Heart right ventricle (tissue), 16 donors: Measurements from ENCODE around the gene GPT2. TPM values are rescaled to one million over a fixed set of nuclear protein-coding genes. Genes with fewer than 3 reads are reported as not detected.
A peak's percentile ranks its signal among the peaks of the same experiment; 100 is the strongest.

Experiments
- ATAC-seq, 8 donors: fragments of 200-7000 bp; cut with Tn5 transposase; one replicate each; pipeline ENCODE4 v1.9.1; 2020; ENCODE audit warnings: mild to moderate bottlenecking in 8 of 8, moderate library complexity in 8 of 8, moderate number of reproducible peaks in 1 of 8
- DNase-seq, 2 donors: peaks; one replicate each; pipeline ENCODE4 v3.0.0-alpha.2; 2020
- H3K27ac ChIP-seq, 10 donors: fragments of 200-600 bp; sonication (generic) in 2 of 10; one replicate each; pipeline versions ENCODE4 v1.5.0 to v1.8.0; 2020 to 2022; ENCODE audit warnings: mild to moderate bottlenecking in 3 of 10
- H3K27me3 ChIP-seq, 7 donors: fragments of 200-600 bp; one replicate each; pipeline ENCODE4 v1.8.0; 2021 to 2022; ENCODE audit warnings: mild to moderate bottlenecking in 2 of 7
- H3K36me3 ChIP-seq, 9 donors: fragments of 200-600 bp; sonication (generic) in 1 of 9; one replicate each; pipeline versions ENCODE4 v1.5.0 to v1.8.0; 2020 to 2022; ENCODE audit warnings: mild to moderate bottlenecking in 2 of 9
- H3K4me1 ChIP-seq, 9 donors: fragments of 200-600 bp; sonication (generic) in 1 of 9; one replicate each; pipeline versions ENCODE4 v1.5.0 to v1.8.0; 2020 to 2022; ENCODE audit warnings: mild to moderate bottlenecking in 4 of 9
- H3K4me3 ChIP-seq, 10 donors: fragments of 200-600 bp; sonication (generic) in 2 of 10; one replicate each; pipeline versions ENCODE4 v1.5.0 to v1.8.0; 2020 to 2022; ENCODE audit warnings: mild to moderate bottlenecking in 7 of 10, moderate library complexity in 2 of 10
- H3K9me3 ChIP-seq, 11 donors: fragments of 200-600 bp in 10 of 11; sonication (generic) in 2 of 11; one replicate each; pipeline versions ENCODE4 v1.5.0 to v1.8.0; 2013 to 2022; ENCODE audit warnings: mild to moderate bottlenecking in 2 of 11, control low read depth in 1 of 11, moderate library complexity in 1 of 11
- CTCF ChIP-seq, 9 donors: fragments of 200-600 bp; sonication (generic) in 2 of 9; IDR thresholded peaks; one replicate each; pipeline versions ENCODE4 v1.5.0 to v1.8.0; 2021 to 2022; ENCODE audit warnings: antibody characterized with exemption in 9 of 9, mild to moderate bottlenecking in 5 of 9, moderate library complexity in 1 of 9
- WGBS, 2 donors: extraction: QIAGEN DNeasy Blood & Tissue Kit; methylation state at CpG; one replicate each; pipeline ENCODE4 v1.1.7; 2013; ENCODE audit warnings: inconsistent platforms in 1 of 2; 5-methylcytosine and 5-hydroxymethylcytosine counted together
- intact Hi-C, 10 donors: fragments of 100-400 bp; cut with DNase I; formaldehyde crosslinking; loops; one replicate each; pipeline versions ENCODE4 v1.11.1 to v1.14.2; 2022
- long read RNA-seq, 3 donors: library from polyadenylated mRNA; unstranded; transcript quantifications; one replicate each; pipeline ENCODE4 v2.0.0, GENCODE V29; 2020 to 2021
- polyA plus RNA-seq, 2 donors: library from polyadenylated mRNA; stranded (reverse); fragments of 200-250 nt; gene quantifications; one replicate each; pipeline ENCODE4 v1.2.3, GENCODE V29; 2013
- total RNA-seq, 10 donors: library from RNA; stranded (reverse); fragmentation: NEBNext Ultra II Directional in 3 of 10; extraction: Animal tissue kit (Norgen Biotek cat#: 25700) in 3 of 10; gene quantifications; one replicate each; pipeline versions ENCODE4 v1.2.1 to v1.2.4, GENCODE V29; 2021 to 2023
- donor health status: Arrhythmogenic right ventricular cardiomyopathy.
- donor health status: ischemic (EF 13 %, LVEDD 7.1; RV severe dilation, severe dysfunction).
- donor health status: healthy with polysubstance abuse.
- donor health status: DM: no; HTN: yes; CAD: no.
- donor health status: DM: no; HTN: no; CAD: no.
- donor health status: ischemic (EF 25% LVEDD 6.9; RV normal size, moderate dysfunction).
- donor health status: ischemic (EF 25% LVEDD 5.7; RV mildly dilated, moderate dysfunction).
- donor health status: healthy.
- donor health status: DM: yes; HTN: yes; CAD: no.
- donor health status: Ischemic cardiomyopathy.
- donor health status: ischemic (EF 35%, LVEDD 5.7; RV mildly dilated, moderate dysfunction).
- donor health status: nonischemic (EF 11% LVEDD 7.7; RV severe dilation, severe dysfunction).
- donor health status: DM: yes; HTN: yes; CAD: no.
- donor health status: PGD.
- donor health status: ischemic (EF 29% LVEDD 5.4; RV normal size, mild dysfunction).
- donor health status: nonischemic (EF 23%, LVEDD 6.1; RV moderate dilation, normal function).

GPT2 gene
- total RNA-seq (10 to 100 TPM in 9 of 10 donors, 1 to 10 TPM in 1; 8.6 to 23.7 (median 18.7) TPM), polyA plus RNA-seq (1 to 10 TPM; 6.7 to 8.0 TPM)
- long read RNA-seq, donor 1, transcript GPT2-201 (12 exons, 3,984 nt), result major isoform, 49 of 71 reads
- long read RNA-seq, donor 1, partial matches to known transcripts, result 8 of 71 reads
- long read RNA-seq, donor 1, other reads (novel, unspliced or antisense), result 14 of 71 reads
- long read RNA-seq, donor 2, transcript GPT2-201 (12 exons, 3,984 nt), result major isoform, 50 of 86 reads
- long read RNA-seq, donor 2, partial matches to known transcripts, result 12 of 86 reads
- long read RNA-seq, donor 2, other reads (novel, unspliced or antisense), result 20 of 86 reads
- long read RNA-seq, donor 3, transcript GPT2-201 (12 exons, 3,984 nt), result major isoform, 33 of 80 reads
- long read RNA-seq, donor 3, transcript GPT2-205 (3 exons, 3,205 nt), result minor isoform, 5 of 80 reads
- long read RNA-seq, donor 3, partial matches to known transcripts, result 22 of 80 reads
- long read RNA-seq, donor 3, other reads (novel, unspliced or antisense), result 20 of 80 reads

- peak in 6 of 9 donors; percentile 11 to 38 (median 26) for TF ChIP-seq CTCF (IDR thresholded peaks at IDR 0.05)
- intact Hi-C loops, result no loop called here
- Histone ChIP-seq H3K4me1 (peaks cover 0 to 26% (median 19%) of the 10 kb centered on the region in 9 donors), H3K27me3 (peaks cover 0 to 4% (median 0%) of the 10 kb centered on the region in 7 donors), H3K36me3 (no peaks in the 10 kb centered on the region), H3K9me3 (no peaks in the 10 kb centered on the region), H3K27ac (peak within 1 kb of the TSS in 8 of 10 donors; percentile 12 to 67 (median 45)), H3K4me3 (peak within 1 kb of the TSS; percentile 48 to 99 (median 86))
- ATAC-seq (peak; percentile 99 to 100 (median 99)), DNase-seq (peak; percentile 97 to 99)
- WGBS, 2 donors, result 1% methylated on average over 70 to 75 of the region's 75 CpGs
Measured at GRCh38 chr16:46883690-46884512, at the start of gene GPT2. Gene GPT2, plus strand, starts transcription at chr16:46884362. Its CDS starts 354 bp downstream, at chr16:46884716.

- WGBS, 2 donors, result 87 to 89% methylated on average over 6 of the region's 6 CpGs
- no peak for TF ChIP-seq CTCF (IDR thresholded peaks at IDR 0.05)
- H3K27ac ChIP-seq, result no peak overlapping the region
- no peaks in the 10 kb centered on the region for H3K27me3 ChIP-seq
- peaks cover 0 to 3% (median 0%) of the 10 kb centered on the region in 9 donors for H3K4me1 ChIP-seq
- DNase-seq, result no peak
- no peak for ATAC-seq
- intact Hi-C loops, result loop anchor here in 1 of 10 donors (10.0 kb wide), 1 partner anchor 248 kb away; no protein-coding TSS in a partner anchor
- H3K36me3 ChIP-seq, result no peaks in the 10 kb centered on the region
- H3K9me3 ChIP-seq, result peaks cover 0 to under 1% (median 0%) of the 10 kb centered on the region in 11 donors
- H3K4me3 ChIP-seq, result no peak overlapping the region
Measured at GRCh38 chr16:46836534-46837530, 47.3 kb upstream of the GPT2 start.

- TF ChIP-seq CTCF (IDR thresholded peaks at IDR 0.05), result no peak
- no peak overlapping the region for H3K27ac ChIP-seq
- DNase-seq, result no peak
- no peaks in the 10 kb centered on the region for H3K36me3 ChIP-seq
- H3K9me3 ChIP-seq, result peaks cover 0 to 11% (median 0%) of the 10 kb centered on the region in 11 donors
- peaks cover 0 to 3% (median 0%) of the 10 kb centered on the region in 9 donors for H3K4me1 ChIP-seq
- WGBS, 2 donors, result 70 to 78% methylated on average over 11 of the region's 11 CpGs
- no peak overlapping the region for H3K4me3 ChIP-seq
- H3K27me3 ChIP-seq, result peaks cover 0 to 16% (median 14%) of the 10 kb centered on the region in 7 donors
- intact Hi-C loops, result loop anchor here in 1 of 10 donors (10.0 kb wide), 1 partner anchor 245 kb away; no protein-coding TSS in a partner anchor
- ATAC-seq, result no peak
Measured at GRCh38 chr16:46839986-46840443, 44.1 kb upstream of the GPT2 start.
